HG03139 (cell line): ENCODE data around the gene BTBD9.

ENCODE experiments used
- ATAC-seq: cut with Tn5 transposase; IDR thresholded peaks from one replicate; pipeline ENCODE4 v1.9.1; 2021; ENCODE audit not compliant: unreplicated experiment

The BTBD9 gene

GRCh38 chr6:38485488-38485887, 154.2 kb downstream of the BTBD9 start:
- no peak for ATAC-seq

GRCh38 chr6:38484656-38485055, 155.1 kb downstream of the BTBD9 start:
- no peak for ATAC-seq

- ATAC-seq = no peak
Observed at GRCh38 chr6:38483526-38483925, 156.2 kb downstream of the BTBD9 start.

- ATAC-seq = no peak
Observed at GRCh38 chr6:38482466-38482865, 157.3 kb downstream of the BTBD9 start.

GRCh38 chr6:38481851-38482250, 157.9 kb downstream of the BTBD9 start:
- ATAC-seq = no peak

- ATAC-seq = no peak
Observed at GRCh38 chr6:38481211-38481836, 158.4 kb downstream of the BTBD9 start.

GRCh38 chr6:38480036-38480435, 159.7 kb downstream of the BTBD9 start:
- no peak for ATAC-seq

GRCh38 chr6:38479331-38479730, 160.4 kb downstream of the BTBD9 start:
- no peak for ATAC-seq

GRCh38 chr6:38477680-38478260, 162.0 kb downstream of the BTBD9 start:
- ATAC-seq = no peak

GRCh38 chr6:38476888-38477287, 162.8 kb downstream of the BTBD9 start:
- ATAC-seq = no peak

- ATAC-seq = no peak
Observed at GRCh38 chr6:38476141-38476540, 163.6 kb downstream of the BTBD9 start.

GRCh38 chr6:38470548-38470947, 169.2 kb downstream of the BTBD9 start:
- ATAC-seq = no peak

- ATAC-seq = no peak
Observed at GRCh38 chr6:38467566-38467965, 172.2 kb downstream of the BTBD9 start.

- no peak for ATAC-seq
Observed at GRCh38 chr6:38460186-38460585, 179.5 kb downstream of the BTBD9 start.

GRCh38 chr6:38459291-38459690, 180.4 kb downstream of the BTBD9 start:
- no peak for ATAC-seq

- no peak for ATAC-seq
Observed at GRCh38 chr6:38453861-38454260, 185.9 kb downstream of the BTBD9 start.

- ATAC-seq = no peak
Observed at GRCh38 chr6:38452816-38453660, 186.7 kb downstream of the BTBD9 start.

GRCh38 chr6:38450717-38451116, 189.0 kb downstream of the BTBD9 start:
- no peak for ATAC-seq

- ATAC-seq = no peak
Observed at GRCh38 chr6:38445925-38446324, 193.8 kb downstream of the BTBD9 start.

GRCh38 chr6:38445336-38445735, 194.4 kb downstream of the BTBD9 start:
- no peak for ATAC-seq

- ATAC-seq = no peak
Observed at GRCh38 chr6:38443352-38444144, 196.2 kb downstream of the BTBD9 start.
